AG04450 (cell line): Measurements from ENCODE around the gene MYH10. TPM values are rescaled to one million over a fixed set of nuclear protein-coding genes. Genes with fewer than 3 reads are reported as not detected.

Experiments
- CTCF ChIA-PET: fragments of 300-600, 350-600 bp; formaldehyde crosslinking; extraction: SDS; loops from one replicate; lab custom pipeline; 2022; ENCODE audit warnings: antibody characterized with exemption, inconsistent platforms; lab: Charles Lee
- POLR2A ChIA-PET: fragments of 350-600 bp; formaldehyde crosslinking; extraction: SDS; loops from one replicate; lab custom pipeline; 2021; ENCODE audit warnings: antibody characterized with exemption, inconsistent platforms; lab: Yijun Ruan, JAX
- DNase-seq: peaks from one replicate; pipeline ENCODE4 v3.0.0-alpha.2; 2011; ENCODE audit warnings: low read depth, low spot score
- H3K27ac ChIP-seq: one replicate; pipeline ENCODE4 v1.5.1; 2012; ENCODE audit warnings: low read depth, low read length, control low read depth
- H3K27me3 ChIP-seq: one replicate; pipeline ENCODE4 v1.6.0; 2012; ENCODE audit warnings: low read length; ENCODE audit not compliant: control insufficient read depth, insufficient read depth
- H3K4me3 ChIP-seq: 2 replicates; pipeline ENCODE4 v1.5.1; 2011; ENCODE audit warnings: mild to moderate bottlenecking, low read depth, low read length, control low read depth
- H3K9me3 ChIP-seq: 2 replicates; pipeline ENCODE4 v1.5.1; 2012; ENCODE audit warnings: low read length; ENCODE audit not compliant: control insufficient read depth, insufficient read depth
- polyA plus RNA-seq: library from polyadenylated mRNA; depleted of rRNA; stranded (reverse); fragments of >200 nt; gene quantifications from 2 replicates; pipeline ENCODE4 v1.2.3, GENCODE V29; 2011
- TF ChIP-seq, protein P1 (sequence below): IDR thresholded peaks from 2 replicates; pipeline ENCODE4 v1.5.1; 2011; ENCODE audit warnings: low read depth, low read length, control low read depth, inconsistent platforms

Gene MYH10
- polyA plus RNA-seq, 1 experiment = 103 TPM

DNA sequence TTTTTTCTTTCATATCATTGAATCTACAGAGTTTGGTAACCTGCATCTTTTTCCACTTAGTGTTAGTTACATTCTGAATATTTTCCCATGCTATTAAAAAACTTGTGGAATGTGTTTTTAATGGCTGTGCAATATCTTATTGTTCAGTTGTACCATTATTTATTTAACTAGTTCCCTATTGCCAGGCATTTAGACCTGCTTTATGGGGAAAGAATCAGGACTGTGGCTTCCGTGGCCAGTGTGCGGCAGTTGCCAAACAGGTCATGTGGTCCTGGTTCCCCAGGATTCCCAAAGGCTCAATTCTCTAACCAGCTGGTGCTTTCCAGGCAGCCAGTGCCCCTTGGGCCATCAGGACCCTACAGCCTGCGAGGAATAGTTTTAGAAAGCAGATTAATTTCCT, 164.1 kb downstream of the MYH10 start:
- ChIA-PET CTCF (no interaction called here), POLR2A (no interaction called here)
- TF ChIP-seq, protein P1, sequence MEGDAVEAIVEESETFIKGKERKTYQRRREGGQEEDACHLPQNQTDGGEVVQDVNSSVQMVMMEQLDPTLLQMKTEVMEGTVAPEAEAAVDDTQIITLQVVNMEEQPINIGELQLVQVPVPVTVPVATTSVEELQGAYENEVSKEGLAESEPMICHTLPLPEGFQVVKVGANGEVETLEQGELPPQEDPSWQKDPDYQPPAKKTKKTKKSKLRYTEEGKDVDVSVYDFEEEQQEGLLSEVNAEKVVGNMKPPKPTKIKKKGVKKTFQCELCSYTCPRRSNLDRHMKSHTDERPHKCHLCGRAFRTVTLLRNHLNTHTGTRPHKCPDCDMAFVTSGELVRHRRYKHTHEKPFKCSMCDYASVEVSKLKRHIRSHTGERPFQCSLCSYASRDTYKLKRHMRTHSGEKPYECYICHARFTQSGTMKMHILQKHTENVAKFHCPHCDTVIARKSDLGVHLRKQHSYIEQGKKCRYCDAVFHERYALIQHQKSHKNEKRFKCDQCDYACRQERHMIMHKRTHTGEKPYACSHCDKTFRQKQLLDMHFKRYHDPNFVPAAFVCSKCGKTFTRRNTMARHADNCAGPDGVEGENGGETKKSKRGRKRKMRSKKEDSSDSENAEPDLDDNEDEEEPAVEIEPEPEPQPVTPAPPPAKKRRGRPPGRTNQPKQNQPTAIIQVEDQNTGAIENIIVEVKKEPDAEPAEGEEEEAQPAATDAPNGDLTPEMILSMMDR = no peak
- Histone ChIP-seq H3K4me3 (no peak overlapping the region), H3K27ac (peak overlapping the region; percentile 22), H3K27me3 (no peaks in the 10 kb centered on the region), H3K9me3 (no peaks in the 10 kb centered on the region)
- DNase-seq = peak; percentile 11

DNA sequence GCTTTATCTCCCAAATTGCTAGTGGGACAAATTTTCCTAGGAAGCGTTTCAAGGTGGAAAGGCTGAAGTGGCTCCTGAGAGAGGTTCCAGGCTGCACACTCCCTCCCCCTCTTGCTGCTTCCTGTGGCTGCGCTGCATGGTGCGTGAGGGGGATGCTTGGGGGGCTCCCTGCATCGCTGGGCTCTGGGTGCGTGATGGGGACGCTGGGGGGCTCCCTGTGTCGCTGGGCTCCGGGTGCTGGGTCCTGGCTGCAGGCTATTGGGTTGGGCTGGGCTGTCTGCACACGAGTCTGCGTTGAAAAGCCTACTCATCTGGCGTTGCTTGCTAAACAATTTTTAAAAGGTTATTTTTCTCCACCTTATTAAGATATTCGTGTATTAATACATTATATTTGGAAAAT, 164.8 kb downstream of the MYH10 start:
- Histone ChIP-seq H3K9me3 (no peaks in the 10 kb centered on the region), H3K27me3 (no peaks in the 10 kb centered on the region), H3K4me3 (no peak overlapping the region), H3K27ac (peak overlapping the region; percentile 31)
- ChIA-PET CTCF (no interaction called here), POLR2A (interaction anchor here (0.6 kb wide), 1 partner anchor 210 kb away, joined by 4 read pairs; no protein-coding TSS in a partner anchor)
- TF ChIP-seq, protein P1 = no peak
- DNase-seq = no peak

DNA sequence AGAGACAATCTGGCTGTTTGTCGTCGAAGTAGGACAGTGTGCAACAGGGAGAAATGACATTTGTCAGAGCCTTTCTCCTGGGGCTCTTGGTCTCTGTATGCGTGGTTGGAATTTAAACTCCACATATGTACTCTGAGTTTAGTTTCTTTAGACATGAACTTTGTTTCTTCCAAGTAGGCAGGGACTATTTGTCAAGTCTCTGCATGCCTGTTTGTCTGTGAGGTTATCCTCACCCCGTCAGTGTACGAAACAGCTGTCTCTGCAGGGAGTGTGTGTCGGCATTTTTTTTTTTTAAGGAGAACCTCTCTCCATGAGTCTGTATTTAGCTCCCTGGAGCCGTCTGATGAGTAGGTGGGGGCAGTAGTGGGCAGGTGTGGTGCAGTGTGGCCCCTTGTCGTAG, 165.2 kb downstream of the MYH10 start:
- DNase-seq = no peak

DNA sequence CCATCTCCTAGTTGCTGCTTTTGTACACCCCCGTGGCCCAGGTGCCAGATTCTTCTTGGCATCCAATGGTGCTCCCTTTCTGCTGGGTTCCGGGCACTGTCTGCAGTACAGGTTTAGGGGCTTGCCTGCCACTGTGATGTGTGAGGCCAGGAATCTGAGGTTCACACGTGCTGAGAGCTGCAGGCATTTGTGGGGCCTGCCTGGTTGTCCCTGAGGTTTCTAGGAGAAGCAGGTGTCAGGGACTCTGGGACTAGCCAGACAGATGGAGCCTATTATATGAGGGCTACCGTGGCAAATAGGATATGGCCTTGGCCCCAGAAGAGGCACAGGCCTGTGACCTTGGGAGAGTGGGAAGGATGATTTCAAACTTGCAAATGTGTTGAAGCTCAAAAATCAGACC, 165.6 kb downstream of the MYH10 start:
- H3K4me3 ChIP-seq = no peak overlapping the region
- POLR2A ChIA-PET = interaction anchor here (0.6 kb wide), 1 partner anchor 211 kb away, joined by 4 read pairs; no protein-coding TSS in a partner anchor
- TF ChIP-seq, protein P1 = no peak
- H3K27me3 ChIP-seq = no peaks in the 10 kb centered on the region
- H3K27ac ChIP-seq = no peak overlapping the region
- no peaks in the 10 kb centered on the region for H3K9me3 ChIP-seq
- no peak for DNase-seq
- CTCF ChIA-PET = interaction anchor here (0.6 to 0.9 kb wide), 2 partner anchors 28 to 55 kb away, joined by 3 read pairs; no protein-coding TSS in a partner anchor

More for the DNA sequence above, 165.2 kb downstream of the MYH10 start:
- ChIA-PET CTCF (interaction anchor here (0.6 to 0.9 kb wide), 2 partner anchors 28 to 55 kb away, joined by 3 read pairs; no protein-coding TSS in a partner anchor), POLR2A (interaction anchor here (0.6 kb wide), 1 partner anchor 211 kb away, joined by 4 read pairs; no protein-coding TSS in a partner anchor)
- Histone ChIP-seq H3K9me3 (no peaks in the 10 kb centered on the region), H3K27ac (peak overlapping the region; percentile 31), H3K4me3 (no peak overlapping the region), H3K27me3 (no peaks in the 10 kb centered on the region)
- TF ChIP-seq, protein P1 = no peak

DNA sequence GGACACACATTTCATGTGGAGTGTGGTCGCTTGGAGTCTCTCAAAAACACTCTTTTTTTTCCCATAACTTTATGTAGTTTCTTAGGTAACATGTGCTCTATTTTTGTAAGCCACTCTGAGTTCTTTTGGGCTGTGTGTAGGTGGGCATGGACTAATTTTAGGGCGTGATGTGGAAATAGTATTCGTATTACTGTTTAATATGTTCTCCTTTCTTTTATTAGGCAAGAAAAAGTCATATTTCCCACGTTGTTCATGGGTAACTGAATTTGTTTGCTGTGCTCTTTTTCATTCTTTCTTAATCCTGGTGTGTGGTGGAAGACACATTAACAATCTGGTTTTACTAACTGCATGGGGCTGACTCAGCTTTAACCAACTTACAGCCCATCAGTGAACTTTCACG, 167.4 kb downstream of the MYH10 start:
- TF ChIP-seq, protein P1 = no peak
- ChIA-PET CTCF (no interaction called here), POLR2A (no interaction called here)
- H3K27ac ChIP-seq = no peak overlapping the region
- no peak overlapping the region for H3K4me3 ChIP-seq
- no peaks in the 10 kb centered on the region for H3K27me3 ChIP-seq
- DNase-seq = no peak
- no peaks in the 10 kb centered on the region for H3K9me3 ChIP-seq
